Measurements from ENCODE around the gene MS4A4E.
"Not testable (repeated sequence)": the region's sequence is repeated elsewhere in the genome, so short reads cannot be mapped to it uniquely, and the experiment has no call there.

DNA sequence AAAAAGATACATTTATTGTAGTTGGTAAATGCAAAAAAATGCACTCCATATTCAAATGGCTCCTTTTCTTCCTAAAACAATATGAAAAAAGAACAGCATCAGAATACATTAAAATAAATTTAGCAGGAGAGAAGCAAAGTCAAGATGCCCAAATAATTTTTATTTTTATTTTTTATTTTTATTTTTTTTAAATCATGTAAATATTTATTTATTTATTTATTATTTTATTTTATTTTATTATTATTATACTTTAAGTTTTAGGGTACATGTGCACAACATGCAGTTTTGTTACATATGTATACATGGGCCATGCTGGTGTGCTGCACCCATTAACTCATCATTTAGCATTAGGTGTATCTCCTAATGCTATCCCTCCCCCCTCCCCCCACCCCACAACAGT is 90.2 kb downstream of the MS4A4E start:
- TF ChIP-seq YY1 (IDR thresholded peaks at IDR 0.05; ENCODE audit: insufficient read depth, insufficient read length); ZNF274 (IDR thresholded peaks at IDR 0.05; ENCODE audit: low read depth, low read length); SUZ12 (IDR thresholded peaks at IDR 0.05; ENCODE audit: extremely low read depth, insufficient read depth, insufficient read length): not testable (repeated sequence)
